Esophagus squamous epithelium (tissue), 5 donors: ENCODE data around the gene NCBP2. TPM values are rescaled to one million over a fixed set of nuclear protein-coding genes. Genes with fewer than 3 reads are reported as not detected.
A peak's percentile ranks its signal among the peaks of the same experiment; 100 is the strongest.

Source experiments
- DNase-seq: peaks from one replicate; lab custom pipeline; 2025; lab: John Stamatoyannopoulos, UW
- H3K27ac ChIP-seq, 4 donors: fragments of 200-600 bp; sonication (generic); one replicate each; pipeline ENCODE4 v1.5.1; 2016 to 2019; ENCODE audit warnings: mild to moderate bottlenecking in 1 of 4
- H3K27me3 ChIP-seq, 4 donors: fragments of 200-600 bp; sonication (generic); 1 replicate in 3 of 4; 2 replicates in 1 of 4; pipeline versions ENCODE4 v1.5.1 to v1.6.0; 2017 to 2021; ENCODE audit warnings: antibody characterized with exemption in 1 of 4
- H3K36me3 ChIP-seq, 3 donors: fragments of 200-600 bp; sonication (generic); one replicate each; pipeline ENCODE4 v1.5.1; 2016 to 2019
- H3K4me1 ChIP-seq, 3 donors: fragments of 200-600 bp; sonication (generic); one replicate each; pipeline ENCODE4 v1.5.1; 2017 to 2019
- H3K4me3 ChIP-seq, 4 donors: fragments of 200-600 bp; sonication (generic); 1 replicate in 3 of 4; 2 replicates in 1 of 4; pipeline ENCODE4 v1.5.1; 2016 to 2019; ENCODE audit warnings: mild to moderate bottlenecking in 2 of 4, moderate library complexity in 1 of 4
- H3K9me3 ChIP-seq, 3 donors: fragments of 200-600 bp; sonication (generic); one replicate each; pipeline ENCODE4 v1.5.1; 2016 to 2019
- CTCF ChIP-seq, 6 experiments: fragments of 450-650 bp in 4 of 6; fragments of 200-600 bp in 2 of 6; sonication (generic) in 2 of 6; IDR thresholded peaks; one replicate each; pipeline ENCODE4 v1.5.1; 2016 to 2019; ENCODE audit warnings: antibody characterized with exemption in 6 of 6, mild to moderate bottlenecking in 4 of 6, moderate library complexity in 4 of 6
- POLR2A ChIP-seq, 4 donors: fragments of 450-650 bp; IDR thresholded peaks; one replicate each; pipeline ENCODE4 v1.6.1; 2017; ENCODE audit warnings: antibody characterized with exemption in 4 of 4, mild to moderate bottlenecking in 4 of 4, moderate library complexity in 3 of 4
- WGBS, 2 donors: methylation state at CpG; one replicate each; pipeline ENCODE4 v1.1.5; 2018; 5-methylcytosine and 5-hydroxymethylcytosine counted together
- intact Hi-C: fragments of 100-400 bp; cut with DNase I; formaldehyde crosslinking; loops from one replicate; pipeline ENCODE4 v1.15.0; 2022
- total RNA-seq, 4 donors: library from RNA; depleted of rRNA; stranded (reverse); fragments of >200 nt; gene quantifications; one replicate each; pipeline ENCODE4 v1.1.0, GENCODE V29; 2016
- donor health status: DM: yes; HTN: yes; CAD: no.

Gene NCBP2
- total RNA-seq, 4 donors from 2014 or later = 21.1 to 47.0 (median 33.5) TPM

DNA sequence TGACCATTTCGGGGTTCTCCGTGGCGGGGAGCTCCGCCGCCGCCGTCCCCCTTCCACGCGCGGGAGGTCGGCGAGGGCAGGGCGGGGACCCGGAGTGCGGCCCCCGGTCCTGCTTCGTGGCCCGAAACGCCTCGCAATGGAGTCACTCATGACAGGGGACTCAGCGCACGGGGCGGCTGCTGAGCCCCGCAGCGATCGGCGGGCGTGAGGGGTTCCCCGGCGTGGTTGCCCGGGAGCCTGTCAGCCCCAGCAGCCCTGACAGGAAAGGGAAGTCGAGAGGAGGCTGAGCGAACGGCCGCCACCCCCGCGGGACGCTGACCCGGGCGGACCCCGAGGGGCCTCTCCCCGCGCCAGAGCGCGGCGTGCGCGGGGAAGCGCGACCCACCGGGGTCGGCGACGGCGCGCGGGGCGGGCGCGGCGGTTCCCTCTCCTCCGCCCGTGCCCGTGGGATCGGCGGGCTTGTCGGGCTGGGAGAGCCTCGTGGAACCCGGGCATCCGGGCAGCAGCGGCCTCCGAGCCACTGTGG is 26.9 kb upstream of the NCBP2 start:
- H3K9me3 ChIP-seq = no peaks in the 10 kb centered on the region
- intact Hi-C loops = loop anchor here (10.0 kb wide), 1 partner anchor 134 kb away; no protein-coding TSS in a partner anchor
- H3K4me1 ChIP-seq = peaks cover 4 to 18% (median 10%) of the 10 kb centered on the region in 3 donors
- no peaks in the 10 kb centered on the region for H3K27me3 ChIP-seq
- WGBS, 2 donors = 0% methylated on average over 12 of the region's 72 CpGs; no CpG with 5 or more reads in 1 of the 2 donors
- H3K27ac ChIP-seq = peak overlapping the region; percentile 80 to 89 (median 88)
- H3K36me3 ChIP-seq = peaks cover 0 to 19% (median 0%) of the 10 kb centered on the region in 3 donors
- no peak for TF ChIP-seq POLR2A (IDR thresholded peaks at IDR 0.05)
- TF ChIP-seq CTCF (IDR thresholded peaks at IDR 0.05) = no peak
- DNase-seq = no peak
- H3K4me3 ChIP-seq = peak overlapping the region; percentile 74 to 96 (median 86)

DNA sequence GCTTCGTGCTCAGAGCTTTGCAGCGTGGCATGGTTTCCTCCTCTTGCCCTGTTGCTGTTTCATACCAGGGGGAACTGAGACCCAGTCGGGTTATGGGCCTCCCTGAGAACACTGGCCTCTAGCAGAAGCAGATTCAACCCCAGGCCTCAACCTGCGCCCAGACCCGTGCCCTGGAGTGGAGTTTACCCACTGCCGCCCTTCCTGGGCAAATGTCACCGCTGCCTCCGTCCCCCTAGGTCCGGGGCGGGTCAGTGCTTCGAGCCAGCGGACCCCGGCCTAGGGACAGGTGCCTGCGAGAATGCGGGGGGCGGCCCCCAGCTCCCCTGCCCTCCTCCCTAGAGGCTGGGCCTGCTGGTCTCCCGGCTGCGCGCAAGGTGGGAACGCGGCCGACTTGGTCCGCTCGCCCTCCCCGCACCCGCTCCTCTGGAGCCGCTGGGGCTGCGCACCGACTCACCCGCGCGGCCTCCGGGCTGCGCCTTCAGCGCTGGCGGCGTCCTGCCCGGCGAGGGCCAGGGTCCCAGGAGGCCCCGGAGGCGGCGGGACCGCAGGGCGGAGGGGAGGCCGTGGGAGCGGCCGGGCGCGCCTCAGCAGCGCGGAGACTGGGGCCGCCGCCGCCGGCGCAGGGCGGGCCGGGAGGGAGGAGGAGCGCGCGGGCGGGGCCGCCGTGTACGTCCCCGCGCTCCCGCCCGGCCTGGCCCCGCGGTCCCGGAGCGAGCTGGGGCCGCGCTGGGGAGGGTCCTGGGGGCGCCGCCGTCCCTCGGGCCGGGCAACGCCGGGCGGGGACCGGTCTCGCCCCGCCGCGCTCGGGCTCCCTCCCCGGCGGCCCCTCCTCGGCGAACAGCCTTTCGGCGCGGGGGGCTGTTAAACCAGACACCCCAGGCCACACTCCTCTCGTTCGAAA is 26.2 kb upstream of the NCBP2 start, which contains the start of gene PIGZ:
TSS of gene PIGZ (minus strand) at position 601 of the 901 bp plus-strand sequence. CDS start 16,802 bp downstream, outside the sequence.
- Histone ChIP-seq H3K27ac (peak within 1 kb of the TSS; percentile 80 to 89 (median 88)), H3K27me3 (no peaks in the 10 kb centered on the region), H3K36me3 (peaks cover 0 to 19% (median 0%) of the 10 kb centered on the region in 3 donors), H3K4me1 (peaks cover 4 to 18% (median 10%) of the 10 kb centered on the region in 3 donors), H3K9me3 (no peaks in the 10 kb centered on the region), H3K4me3 (peak within 1 kb of the TSS; percentile 74 to 96 (median 86))
- intact Hi-C loops = loop anchor here (10.0 kb wide), 1 partner anchor 134 kb away; no protein-coding TSS in a partner anchor
- no peak for DNase-seq
- 0 to 6% methylated on average over 3 to 14 of the region's 98 CpGs for WGBS, 2 donors
- TF ChIP-seq CTCF (IDR thresholded peaks at IDR 0.05) (no peak), POLR2A (IDR thresholded peaks at IDR 0.05) (no peak)

DNA sequence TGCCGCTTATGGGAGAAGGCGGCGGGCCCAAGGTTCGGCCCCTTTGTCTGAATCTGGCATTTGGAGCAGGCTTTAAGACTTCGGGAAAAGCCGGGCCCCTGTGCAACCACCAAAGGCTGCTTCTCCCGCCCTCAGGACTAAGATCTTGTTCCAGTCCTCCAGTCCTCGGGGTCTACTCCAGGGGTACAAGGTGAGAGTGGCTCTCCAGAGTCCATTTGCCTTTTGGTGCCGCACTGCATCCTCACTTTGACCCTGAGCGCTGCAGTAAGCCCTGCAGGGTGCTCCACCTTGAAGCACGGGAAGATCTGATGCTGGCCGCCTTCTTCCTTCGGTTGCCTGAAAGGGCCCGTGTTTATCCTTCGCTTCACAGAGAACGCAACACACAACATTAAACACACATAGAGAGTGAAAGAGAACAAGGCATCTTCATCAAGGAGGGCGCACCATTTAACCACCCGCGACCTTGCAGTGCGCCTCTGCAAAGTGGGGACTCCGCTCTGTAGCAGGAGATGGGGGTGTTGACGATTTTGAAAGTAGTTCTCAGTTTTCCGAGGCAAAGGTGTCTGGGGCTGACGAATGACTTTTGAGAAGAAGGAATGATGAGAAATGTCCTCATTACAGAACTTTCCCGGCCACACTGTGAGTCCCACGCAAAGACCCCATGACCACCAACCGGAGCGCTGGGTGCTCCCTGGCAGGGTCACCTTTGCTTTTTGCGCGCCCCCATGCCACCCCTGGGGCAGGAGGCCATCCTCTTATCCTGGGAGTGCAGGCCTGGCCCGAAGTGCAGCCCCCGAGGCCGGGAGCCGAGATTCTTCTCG is 25.3 kb upstream of the NCBP2 start:
- no peaks in the 10 kb centered on the region for H3K27me3 ChIP-seq
- peak overlapping the region in 1 of 4 donors; percentile 80 for H3K27ac ChIP-seq
- WGBS, 2 donors = 62 to 87% methylated on average over 12 to 18 of the region's 35 CpGs
- H3K36me3 ChIP-seq = peaks cover 0 to 19% (median 0%) of the 10 kb centered on the region in 3 donors
- TF ChIP-seq POLR2A (IDR thresholded peaks at IDR 0.05) = no peak
- TF ChIP-seq CTCF (IDR thresholded peaks at IDR 0.05) = no peak
- H3K9me3 ChIP-seq = no peaks in the 10 kb centered on the region
- H3K4me1 ChIP-seq = peaks cover 4 to 18% (median 10%) of the 10 kb centered on the region in 3 donors
- no peak for DNase-seq
- intact Hi-C loops = loop anchor here (10.0 kb wide), 1 partner anchor 133 kb away; no protein-coding TSS in a partner anchor
- peak overlapping the region; percentile 74 to 96 (median 86) for H3K4me3 ChIP-seq

GRCh38 chr3:196966526-196967401 is 24.4 kb upstream of the NCBP2 start:
- no peak for DNase-seq
- Histone ChIP-seq H3K9me3 (no peaks in the 10 kb centered on the region), H3K4me3 (no peak overlapping the region), H3K36me3 (peaks cover 0 to 19% (median 0%) of the 10 kb centered on the region in 3 donors), H3K27ac (no peak overlapping the region), H3K4me1 (peaks cover 4 to 18% (median 10%) of the 10 kb centered on the region in 3 donors), H3K27me3 (no peaks in the 10 kb centered on the region)
- intact Hi-C loops = loop anchor here (10.0 kb wide), 1 partner anchor 132 kb away; no protein-coding TSS in a partner anchor
- TF ChIP-seq CTCF (IDR thresholded peaks at IDR 0.05) (no peak), POLR2A (IDR thresholded peaks at IDR 0.05) (no peak)
- WGBS, 2 donors = 78 to 82% methylated on average over 16 to 42 of the region's 47 CpGs
